GM18499 (cell line): ENCODE results near the gene TEX19.

ENCODE experiments used
- ATAC-seq: cut with Tn5 transposase; IDR thresholded peaks from one replicate; pipeline ENCODE4 v1.9.1; 2021; ENCODE audit warnings: moderate number of reproducible peaks; ENCODE audit not compliant: insufficient read depth, unreplicated experiment

Gene TEX19

DNA sequence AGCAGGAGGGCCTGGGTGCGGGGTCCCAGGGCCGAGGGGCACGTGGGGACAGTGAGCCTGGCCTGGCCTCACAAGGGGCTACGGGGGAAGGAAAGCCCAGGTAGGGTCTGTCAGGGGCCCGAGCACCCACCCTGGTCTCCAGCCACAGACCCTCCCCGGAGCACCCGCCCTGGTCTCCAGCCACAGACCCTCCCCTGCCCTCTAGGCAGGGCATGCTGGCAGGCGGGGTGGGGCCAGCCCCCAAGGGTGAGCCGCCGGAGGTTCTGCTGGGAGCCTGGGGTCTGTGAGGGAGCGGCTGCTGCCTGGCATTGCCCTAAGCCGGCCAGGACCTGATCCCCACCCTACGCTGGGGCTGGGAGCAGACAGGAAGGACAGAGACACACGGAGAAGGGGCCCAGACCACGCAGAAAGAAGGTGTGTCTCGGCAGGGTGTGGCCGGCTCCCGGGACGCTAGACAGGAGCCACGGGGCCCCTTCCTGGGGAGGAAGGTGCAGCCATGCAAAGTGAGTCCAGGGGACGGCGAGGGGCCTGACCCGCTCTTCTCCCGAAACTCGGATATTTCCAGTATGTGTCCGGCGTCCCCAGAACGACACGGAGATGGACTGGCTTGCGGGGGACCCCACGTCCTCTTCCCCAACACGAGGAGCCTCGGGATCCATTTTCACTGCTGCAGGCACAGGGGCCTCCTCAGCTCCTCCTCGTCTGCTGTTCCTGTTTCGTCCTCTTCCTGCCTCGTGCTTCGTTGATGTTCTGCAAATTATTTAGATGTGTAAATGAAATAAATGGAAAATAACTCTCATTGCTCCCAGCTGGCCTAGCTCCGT lies 28.0 kb downstream of the TEX19 start:
- no peak for ATAC-seq

DNA sequence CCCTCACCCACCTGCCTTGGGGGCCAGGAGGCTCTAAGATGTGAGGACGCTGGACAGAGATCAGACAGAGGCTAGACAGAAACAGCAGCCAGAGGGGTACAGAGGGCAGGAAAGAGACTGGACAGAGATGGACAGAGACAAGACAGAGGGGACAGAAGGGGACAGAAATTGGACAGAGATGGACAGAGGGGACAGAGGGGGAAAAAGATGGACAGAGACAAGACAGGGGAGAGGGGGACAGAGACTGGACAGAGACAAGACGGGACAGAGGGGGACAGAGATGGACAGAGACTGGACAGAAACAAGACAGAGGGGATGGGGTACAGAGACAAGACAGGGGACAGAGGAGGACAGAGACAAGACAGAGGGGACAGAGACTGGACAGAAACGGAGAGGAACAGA lies 28.7 kb downstream of the TEX19 start:
- no peak for ATAC-seq

DNA sequence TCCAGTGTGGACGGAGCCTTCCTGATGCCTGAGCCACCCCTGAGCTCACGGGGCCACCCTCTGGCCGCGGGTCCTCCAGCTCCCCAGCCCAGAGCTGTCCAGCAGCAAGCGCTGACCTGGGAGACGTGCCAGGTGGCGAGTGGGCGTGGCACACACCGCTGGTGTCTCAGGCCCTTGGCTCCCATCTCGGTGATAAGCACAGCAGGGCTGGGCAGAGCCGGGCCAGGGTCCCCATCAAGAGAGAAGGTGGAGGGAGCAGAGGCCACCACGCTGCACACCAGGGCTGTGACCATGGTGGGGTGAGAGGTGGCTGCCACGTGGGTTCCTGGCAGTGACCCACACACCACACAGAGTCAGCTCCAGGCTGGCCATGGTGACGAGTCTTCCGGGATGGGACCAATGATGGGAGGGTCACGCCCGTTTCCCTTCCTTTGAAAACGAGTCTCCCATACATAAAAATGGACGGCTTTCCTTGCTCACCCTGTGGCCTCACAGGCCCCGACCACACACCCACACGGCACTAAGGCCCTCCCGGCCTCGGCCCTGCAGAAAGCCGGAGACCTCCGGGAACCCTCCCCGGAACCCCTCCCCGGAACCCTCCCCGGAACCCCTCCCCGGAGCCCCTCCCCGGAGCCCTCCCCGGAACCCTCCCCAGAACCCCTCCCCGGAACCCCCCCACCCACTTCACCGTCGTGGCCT lies 29.3 kb downstream of the TEX19 start:
- ATAC-seq: no peak

DNA sequence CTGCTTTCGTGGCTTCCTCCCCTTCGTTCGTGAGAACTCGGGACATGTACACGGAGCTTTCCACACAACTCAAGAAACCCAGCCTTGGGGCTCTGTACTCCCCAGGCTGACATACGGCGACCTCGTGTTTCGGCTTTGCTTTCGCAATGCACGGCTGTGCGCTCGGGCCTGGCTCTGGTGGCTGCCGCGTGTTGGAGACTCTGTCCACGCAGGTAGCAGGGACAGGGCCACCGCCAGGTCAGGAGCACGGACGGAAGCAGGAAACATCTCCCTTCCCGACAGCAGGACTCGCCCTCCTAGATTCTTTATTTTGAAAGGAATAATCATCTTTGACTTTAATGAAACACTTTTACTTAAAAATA lies 29.9 kb downstream of the TEX19 start:
- ATAC-seq: no peak

DNA sequence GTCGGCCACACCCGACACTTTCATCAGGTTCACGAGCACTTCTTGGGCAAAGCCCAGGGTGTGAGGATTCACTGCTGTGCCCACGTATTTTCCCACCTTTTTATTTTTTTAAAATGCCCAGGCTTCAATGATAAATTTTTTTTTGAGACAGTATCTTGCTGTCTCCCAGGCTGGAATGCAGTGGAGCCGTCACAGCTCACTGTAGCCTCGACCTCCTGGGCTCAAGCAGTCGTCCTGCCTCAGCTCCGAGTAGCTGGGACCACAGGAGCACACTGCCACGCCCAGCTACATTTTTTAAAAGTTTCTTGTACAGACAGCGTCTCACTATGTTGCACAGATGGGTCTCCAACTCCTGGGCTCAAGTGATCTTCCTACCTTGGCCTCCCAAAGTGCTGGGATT lies 30.3 kb downstream of the TEX19 start:
- ATAC-seq: no peak

DNA sequence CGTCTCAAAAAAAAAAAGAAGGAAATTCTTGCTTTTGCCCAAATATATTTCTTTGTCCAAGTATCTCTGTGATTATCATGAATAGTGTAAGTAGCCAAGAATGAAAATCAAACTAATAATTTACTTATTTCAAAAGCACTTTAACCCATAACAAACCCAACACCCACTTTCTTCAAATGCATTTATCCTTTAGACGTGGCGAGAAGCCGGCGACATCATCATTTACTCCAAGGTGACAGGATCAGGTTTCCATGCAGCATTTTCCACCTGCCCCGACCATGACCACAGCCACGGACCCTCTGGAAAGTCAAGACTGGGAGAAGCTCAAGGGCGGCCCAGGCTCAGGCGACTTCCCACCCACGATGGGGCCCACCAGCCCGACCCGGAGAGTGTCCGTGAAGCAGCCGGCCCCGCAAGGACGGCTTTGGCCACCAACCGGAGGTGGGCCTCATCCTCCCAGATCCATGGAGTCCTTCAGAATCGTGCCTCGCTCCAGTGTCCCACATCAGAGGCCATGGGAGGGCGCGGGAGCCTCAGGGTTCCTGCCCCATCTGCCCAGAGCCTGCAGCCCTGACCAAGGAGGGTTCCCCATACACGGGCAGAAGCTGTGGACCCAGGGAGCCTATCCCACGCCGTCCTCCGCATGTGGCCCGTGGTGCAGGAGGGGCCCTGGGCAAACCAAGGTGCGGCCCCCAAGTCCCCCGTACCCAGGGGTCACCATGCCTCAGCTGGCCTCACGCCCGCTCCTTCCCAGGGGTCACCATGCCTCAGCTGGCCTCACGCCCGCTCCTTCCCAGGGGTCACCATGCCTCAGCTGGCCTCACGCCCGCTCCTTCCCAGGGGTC lies 31.2 kb downstream of the TEX19 start:
- ATAC-seq: no peak

DNA sequence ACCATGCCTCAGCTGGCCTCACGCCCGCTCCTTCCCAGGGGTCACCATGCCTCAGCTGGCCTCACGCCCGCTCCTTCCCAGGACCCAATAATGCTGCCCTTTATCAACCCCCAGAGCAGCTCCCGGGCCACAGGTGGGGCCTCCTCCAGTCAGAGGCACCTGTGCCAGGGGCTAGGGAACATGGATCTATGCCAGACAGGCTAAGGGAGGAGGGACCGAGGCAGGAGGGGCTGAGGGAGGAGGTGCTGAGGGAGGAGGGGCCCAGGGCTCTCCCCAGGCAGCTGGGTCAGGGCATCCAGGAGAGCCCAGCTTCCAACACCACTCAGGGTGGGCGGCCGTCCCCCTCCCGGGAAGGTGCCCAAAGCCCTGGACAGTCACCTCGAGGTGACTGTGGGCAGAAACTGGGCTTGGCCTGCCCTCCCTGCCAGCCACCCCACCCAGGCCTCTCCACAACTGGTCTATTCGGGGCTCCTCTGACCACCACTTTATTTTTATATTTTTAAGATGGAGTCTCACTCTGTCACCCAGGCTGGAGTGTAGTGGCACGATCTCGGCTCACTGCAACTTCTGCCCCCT lies 31.9 kb downstream of the TEX19 start:
- no peak for ATAC-seq

DNA sequence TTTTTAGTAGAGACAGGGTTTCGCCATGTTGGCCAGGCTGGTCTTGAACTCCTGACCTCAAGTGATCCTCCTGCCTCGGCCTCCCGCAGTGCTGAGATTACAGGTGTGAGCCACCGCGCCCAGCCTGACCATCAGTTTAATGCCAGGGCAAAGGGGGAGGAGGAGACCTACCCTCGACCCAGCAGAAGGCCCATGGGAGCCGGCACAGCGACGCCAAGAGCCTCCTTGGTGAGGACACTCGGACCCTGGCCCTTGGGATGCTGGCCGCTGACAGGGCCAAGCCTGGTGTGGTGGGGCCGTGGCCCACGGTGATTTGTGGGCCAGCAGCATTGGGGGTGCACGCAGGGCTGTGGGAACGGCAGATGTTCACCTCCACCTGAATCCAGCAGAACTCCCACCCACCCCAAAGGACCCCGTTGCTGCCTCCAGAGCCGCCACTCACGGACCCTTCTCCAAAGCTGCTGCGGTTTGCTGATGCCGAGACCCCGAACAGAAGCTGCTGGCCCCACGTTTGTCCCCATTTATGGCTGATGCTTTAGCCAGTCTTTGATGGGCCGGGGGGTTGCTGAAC lies 32.5 kb downstream of the TEX19 start:
- ATAC-seq: no peak

DNA sequence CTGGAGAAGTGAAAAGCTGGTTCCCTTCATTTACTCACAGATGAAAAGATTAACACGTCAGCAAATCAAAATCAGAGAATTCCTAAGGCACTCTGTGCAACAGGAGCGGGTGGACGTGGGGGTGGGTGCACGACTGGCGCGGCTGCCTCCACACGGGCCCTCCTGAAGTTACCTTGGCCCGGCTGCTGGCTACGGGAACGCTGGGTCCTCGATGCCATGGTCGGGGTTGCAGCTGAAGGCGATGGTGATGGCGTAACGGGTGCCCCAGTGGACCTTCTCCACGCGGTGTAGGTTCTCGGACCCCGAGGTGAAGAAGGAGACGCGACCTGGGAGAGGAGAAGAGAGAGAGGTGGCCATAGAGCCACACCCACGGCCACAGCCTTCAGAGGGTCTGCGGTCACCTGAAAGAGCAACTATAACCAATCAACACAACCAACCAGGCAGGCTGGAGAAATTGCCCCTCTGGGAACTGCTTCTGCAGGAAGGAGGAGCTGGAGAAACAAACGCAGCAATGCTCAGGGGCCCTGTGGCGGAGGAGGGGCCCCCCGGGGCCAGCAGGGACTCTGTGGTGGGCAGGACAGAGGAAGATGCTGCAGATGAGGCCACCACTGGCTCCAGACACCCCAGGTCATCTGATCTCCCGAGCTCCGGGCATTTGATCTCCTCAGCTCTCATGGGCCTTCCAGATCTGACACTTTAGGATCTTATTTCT lies 33.3 kb downstream of the TEX19 start:
- no peak for ATAC-seq

DNA sequence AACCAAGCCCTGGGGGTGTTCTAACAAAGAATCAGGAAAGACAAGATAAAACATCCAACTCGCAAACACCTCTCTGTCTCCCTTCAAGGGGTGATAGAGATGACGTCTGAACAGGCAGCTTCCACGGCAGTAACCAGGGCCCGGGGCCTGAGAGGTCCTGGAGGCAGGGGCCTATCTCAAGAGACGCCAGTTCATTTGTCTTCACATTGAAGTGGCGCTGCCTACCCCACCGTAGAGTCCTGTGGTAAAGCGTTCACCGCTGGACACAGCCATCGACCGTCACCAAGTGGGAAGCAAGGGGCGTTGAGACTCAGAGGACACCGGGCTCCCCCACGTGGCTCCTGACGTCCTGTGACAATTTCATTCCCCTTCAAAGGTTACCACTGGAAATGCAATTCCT lies 33.9 kb downstream of the TEX19 start:
- no peak for ATAC-seq

DNA sequence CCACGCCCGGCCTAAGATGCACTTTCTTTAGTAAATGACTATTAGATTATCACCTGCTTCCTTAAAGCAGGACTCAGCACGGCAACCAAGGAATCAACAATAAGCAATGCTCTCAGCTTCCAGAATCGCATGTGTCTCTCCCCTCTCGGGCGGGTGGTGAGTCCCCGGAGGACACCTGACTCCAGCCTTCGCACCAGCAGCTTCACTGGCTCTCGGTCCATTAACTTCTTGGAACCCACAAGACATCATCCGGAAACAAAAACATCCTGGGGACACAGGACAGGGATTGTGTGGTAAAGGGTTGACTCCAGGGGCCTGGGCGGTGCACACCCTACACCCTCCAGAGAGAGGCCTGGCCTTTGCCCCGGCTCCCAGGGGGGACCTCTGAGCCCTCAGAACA lies 35.2 kb downstream of the TEX19 start:
- no peak for ATAC-seq

DNA sequence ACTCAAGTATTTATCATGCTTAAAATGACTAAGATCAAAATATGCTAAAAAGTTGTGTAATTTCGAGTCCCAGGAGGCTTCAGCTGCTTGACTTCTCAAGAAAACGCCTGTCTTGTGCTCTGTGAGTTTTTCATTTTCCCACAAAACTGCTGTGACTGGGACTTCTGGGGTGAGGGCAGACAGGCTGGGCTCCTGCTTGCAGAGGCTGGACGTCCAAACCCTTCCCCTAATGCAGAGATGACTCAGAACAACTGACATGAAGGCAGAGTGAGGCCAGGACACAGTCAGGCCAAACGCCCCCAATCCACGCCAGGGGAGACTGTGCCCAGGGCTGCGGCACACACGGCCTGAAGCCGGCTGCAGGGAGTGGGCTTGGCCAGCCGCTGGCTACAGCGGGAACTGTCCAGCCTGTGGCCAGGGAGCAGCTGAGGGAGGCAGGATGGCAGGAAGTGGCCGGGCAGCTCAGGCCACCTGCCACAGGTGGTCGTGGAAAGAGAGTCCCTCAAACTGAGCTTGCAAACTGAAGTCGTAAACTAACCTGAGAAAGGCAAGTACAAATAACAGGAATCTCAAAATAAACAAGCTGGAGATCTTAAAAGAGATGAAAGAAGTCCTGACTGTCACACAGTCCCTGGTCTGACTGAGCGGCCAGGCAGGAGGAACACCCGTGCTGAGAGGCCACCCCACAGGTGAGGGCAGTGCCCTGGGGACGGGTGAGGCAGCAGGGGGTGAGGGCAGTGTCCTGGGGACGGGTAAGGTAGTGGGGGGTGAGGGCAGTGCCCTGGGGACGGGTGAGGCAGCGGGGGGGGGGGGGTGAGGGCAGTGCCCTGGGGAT lies 37.8 kb downstream of the TEX19 start:
- ATAC-seq: no peak

DNA sequence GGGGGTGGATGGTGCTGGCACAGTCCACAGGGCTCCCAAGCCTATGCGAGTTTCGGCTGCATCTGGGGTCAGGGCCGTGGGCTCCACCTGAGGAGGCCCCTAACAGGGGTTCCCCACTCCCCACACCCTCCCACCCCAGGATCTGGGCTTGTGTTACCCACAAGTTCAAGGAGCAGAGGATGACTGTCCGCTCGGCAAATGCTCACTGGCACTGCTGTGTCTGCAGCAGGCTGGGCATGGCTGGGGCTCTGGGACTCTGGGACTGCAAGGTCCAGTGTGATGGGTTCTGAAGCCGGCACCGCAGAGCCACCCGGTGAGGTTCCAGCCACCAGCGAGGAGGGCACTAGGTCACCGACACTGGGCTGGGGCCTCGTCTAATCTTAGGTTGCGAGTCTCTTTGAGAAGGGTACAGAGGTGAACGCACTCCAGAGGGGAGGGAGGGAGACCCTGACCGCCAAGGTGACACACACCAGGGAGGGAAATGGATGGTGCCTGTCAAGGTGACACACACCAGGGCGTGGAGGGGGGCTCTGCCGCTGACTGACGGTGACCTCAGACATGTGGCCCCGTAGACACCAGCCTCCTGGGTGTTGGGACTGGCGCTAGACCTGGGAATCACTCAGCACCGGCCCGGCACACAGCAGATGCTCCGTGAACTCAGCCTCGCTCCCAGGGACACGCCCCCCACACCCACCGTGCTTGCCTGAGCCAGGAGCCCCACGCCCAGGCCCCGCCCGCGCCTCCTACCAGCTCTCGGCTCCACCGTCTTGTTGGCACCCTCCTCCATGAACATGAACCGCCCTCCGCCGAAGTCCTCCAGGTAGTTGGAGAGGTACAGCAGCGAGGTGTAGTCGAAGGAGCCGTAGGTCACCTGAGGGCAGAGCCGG lies 38.6 kb downstream of the TEX19 start:
- ATAC-seq: no peak

DNA sequence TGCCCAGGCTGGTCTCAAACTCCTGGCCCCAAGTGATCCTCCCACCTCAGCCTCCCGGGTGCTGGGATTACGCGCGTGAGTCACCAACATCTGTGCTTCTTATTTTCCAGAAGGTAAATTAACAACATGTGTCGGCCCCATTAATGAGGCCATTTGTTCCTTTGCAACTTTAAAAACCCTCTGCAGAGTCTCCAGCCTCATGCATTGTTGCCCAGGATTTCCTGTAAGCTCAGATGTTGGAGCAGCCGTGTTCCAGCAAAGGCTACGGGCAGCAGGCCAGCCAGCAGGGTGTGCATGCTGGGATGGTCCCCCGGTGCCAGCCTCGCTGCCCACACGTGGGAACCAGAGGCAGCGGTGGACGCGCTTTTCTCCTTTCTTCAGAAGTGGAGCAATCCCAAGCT lies 40.0 kb downstream of the TEX19 start:
- no peak for ATAC-seq

DNA sequence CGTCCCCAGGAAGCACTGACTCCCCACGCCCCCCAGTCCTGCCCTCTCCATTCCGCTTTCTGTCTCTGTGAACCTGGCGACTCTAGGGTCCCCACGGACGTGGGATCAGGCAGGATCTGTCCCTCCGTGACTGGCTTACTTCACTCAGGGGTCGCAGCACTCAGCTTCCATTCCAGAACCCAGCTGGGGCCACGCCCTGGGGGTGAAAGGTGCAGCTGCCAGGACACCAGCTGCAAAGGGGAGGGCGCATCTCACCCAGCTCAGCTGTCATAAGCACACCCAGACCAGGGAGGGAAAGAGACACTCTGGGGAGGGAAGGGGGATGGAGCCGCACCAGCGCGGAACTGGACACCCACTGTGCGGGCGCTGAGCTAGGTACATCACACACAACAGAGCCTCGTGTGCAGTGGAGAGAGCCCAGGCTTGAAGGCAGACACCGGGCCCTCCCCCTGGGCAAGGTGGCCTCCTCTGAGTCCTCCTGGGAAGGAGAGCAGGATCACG lies 40.6 kb downstream of the TEX19 start:
- no peak for ATAC-seq

DNA sequence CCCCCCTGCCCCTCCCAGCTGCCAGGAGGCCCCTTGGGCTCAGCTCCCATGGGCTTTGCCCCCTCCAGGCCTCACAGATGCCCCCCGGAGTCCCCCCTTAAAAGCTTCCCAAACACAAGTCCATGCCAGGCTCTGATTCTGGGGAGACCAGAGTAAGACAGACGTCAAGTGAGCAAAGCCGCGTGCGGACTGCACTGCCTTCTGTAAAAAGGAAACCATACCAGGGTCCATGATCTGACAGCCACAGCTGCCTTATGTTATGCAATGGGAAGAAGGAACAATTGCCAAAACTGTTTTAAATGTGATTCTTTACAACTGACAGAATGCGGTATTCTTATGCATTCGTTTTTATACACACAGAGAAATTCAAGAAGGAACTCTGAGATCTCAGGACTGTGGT lies 41.2 kb downstream of the TEX19 start:
- no peak for ATAC-seq

DNA sequence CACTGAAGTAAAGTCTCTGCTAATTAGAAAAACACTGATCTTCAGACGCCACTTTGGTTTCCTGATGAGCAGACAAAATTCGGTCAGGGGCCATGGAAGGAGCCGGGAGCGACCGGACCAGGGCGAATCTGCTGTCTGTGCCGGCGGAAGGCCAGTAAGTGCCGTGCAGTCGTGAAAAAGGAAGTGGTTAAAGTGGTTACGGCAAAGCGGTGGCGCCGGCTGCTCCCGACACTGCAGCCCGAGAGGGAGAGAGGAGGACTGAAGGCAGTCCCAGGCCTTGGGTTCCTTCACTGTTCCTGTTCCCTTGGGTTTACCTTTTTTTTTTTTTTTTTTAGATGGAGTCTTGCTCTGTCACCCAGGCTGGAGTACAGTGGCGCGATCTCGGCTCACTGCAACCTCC lies 41.8 kb downstream of the TEX19 start:
- ATAC-seq: no peak

DNA sequence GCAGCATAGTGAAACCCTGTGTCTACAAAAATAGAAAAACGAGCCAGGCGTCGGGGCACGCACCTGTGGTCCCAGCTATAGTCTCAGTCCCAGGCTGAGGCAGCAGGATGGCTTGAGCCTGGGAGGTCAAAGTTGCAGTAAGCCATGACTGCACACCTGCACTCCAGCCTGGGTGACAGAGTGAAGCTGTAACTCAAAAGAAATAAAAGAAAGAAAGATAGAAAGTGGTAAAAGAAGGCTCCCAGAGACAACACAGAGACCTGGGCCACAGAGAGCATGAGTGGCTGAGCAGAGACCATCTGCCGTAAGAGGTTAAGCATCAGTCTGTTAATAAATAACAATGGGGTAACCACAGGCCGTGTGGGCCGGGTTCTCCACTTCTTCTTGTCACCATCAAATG lies 43.8 kb downstream of the TEX19 start:
- no peak for ATAC-seq
